Activated T-cell treated with anti-CD3 and anti-CD28 coated beads for 4 hours (primary cell): ENCODE data around the gene DARS1.
"Not testable (repeated sequence)": the region's sequence is repeated elsewhere in the genome, so short reads cannot be mapped to it uniquely, and the experiment has no call there.

Source experiments
- DNase-seq: peaks from one replicate; pipeline ENCODE4 v3.0.0-alpha.2; 2020

The DARS1 gene

GRCh38 chr2:135980434-135981079 is 4.9 kb downstream of the DARS1 start:
- DNase-seq: no peak

- no peak for DNase-seq
These were observed 9.7 kb downstream of the DARS1 start for GRCh38 chr2:135975702-135976101.

- no peak for DNase-seq
These were observed 11.4 kb downstream of the DARS1 start for GRCh38 chr2:135974036-135974435.

GRCh38 chr2:135969655-135970387 is 15.6 kb downstream of the DARS1 start:
- DNase-seq: no peak

GRCh38 chr2:135965756-135966155 is 19.7 kb downstream of the DARS1 start:
- no peak for DNase-seq

GRCh38 chr2:135964404-135964803 is 21.0 kb downstream of the DARS1 start:
- DNase-seq: not testable (repeated sequence)

- DNase-seq: no peak
These were observed 21.6 kb downstream of the DARS1 start for GRCh38 chr2:135963841-135964240.

- no peak for DNase-seq
These were observed 22.9 kb downstream of the DARS1 start for GRCh38 chr2:135962366-135963123.

GRCh38 chr2:135960656-135961551 is 24.5 kb downstream of the DARS1 start:
- no peak for DNase-seq

- DNase-seq: no peak
These were observed 25.3 kb downstream of the DARS1 start for GRCh38 chr2:135960150-135960549.

- DNase-seq: not testable (repeated sequence)
These were observed 26.5 kb downstream of the DARS1 start for GRCh38 chr2:135958927-135959326.

GRCh38 chr2:135954020-135954601 is 31.3 kb downstream of the DARS1 start:
- DNase-seq: no peak

- no peak for DNase-seq
These were observed 32.5 kb downstream of the DARS1 start for GRCh38 chr2:135952891-135953290.

GRCh38 chr2:135951041-135951583 is 34.3 kb downstream of the DARS1 start:
- no peak for DNase-seq

GRCh38 chr2:135949451-135950234 is 35.8 kb downstream of the DARS1 start:
- no peak for DNase-seq

GRCh38 chr2:135948642-135949355 is 36.6 kb downstream of the DARS1 start:
- no peak for DNase-seq

GRCh38 chr2:135948141-135948540 is 37.3 kb downstream of the DARS1 start:
- no peak for DNase-seq

GRCh38 chr2:135947483-135947882 is 37.9 kb downstream of the DARS1 start:
- DNase-seq: no peak

- DNase-seq: no peak
These were observed 39.9 kb downstream of the DARS1 start for GRCh38 chr2:135945526-135945925.

GRCh38 chr2:135944625-135945024 is 40.8 kb downstream of the DARS1 start:
- no peak for DNase-seq
